ENCODE data around the gene RBFOX2. TPM values are rescaled to one million over a fixed set of nuclear protein-coding genes. Genes with fewer than 3 reads are reported as not detected.
"Not testable (repeated sequence)": the region's sequence is repeated elsewhere in the genome, so short reads cannot be mapped to it uniquely, and the experiment has no call there.

RBFOX2 gene
- total and polyA plus RNA-seq, 4 donors = 139 to 178 (median 153) TPM

GRCh38 chr22:35739076-35739930 lies 289.3 kb downstream of the RBFOX2 start:
- no peak for DNase-seq (ENCODE audit: low read depth in 4 of 6, low spot score in 6 of 6)
- Histone ChIP-seq H3K36me3 (ENCODE audit: control insufficient read depth, insufficient read depth, low read length) (peaks cover 16% of the 10 kb centered on the region), H3K27ac (ENCODE audit: low read depth, low read length) (no peak overlapping the region), H3K27me3 (ENCODE audit: control insufficient read depth, insufficient read depth, low read length) (no peaks in the 10 kb centered on the region), H3K9me3 (ENCODE audit: control insufficient read depth, insufficient read depth, low read length) (no peaks in the 10 kb centered on the region), H3K4me3 (ENCODE audit: low read depth, low read length) (no peak overlapping the region), H3K4me1 (ENCODE audit: control insufficient read depth, insufficient read depth, low read length) (peaks cover 5% of the 10 kb centered on the region)
- 70% methylated on average over 7 of the region's 12 CpGs for WGBS (ENCODE audit: insufficient coverage)

GRCh38 chr22:35737886-35738285 lies 290.7 kb downstream of the RBFOX2 start:
- 98% methylated on average over 6 of the region's 6 CpGs for WGBS (ENCODE audit: insufficient coverage)
- H3K4me1 ChIP-seq (ENCODE audit: control insufficient read depth, insufficient read depth, low read length); DNase-seq (ENCODE audit: low read depth in 4 of 6, low spot score in 6 of 6); H3K27ac ChIP-seq (ENCODE audit: low read depth, low read length); H3K4me3 ChIP-seq (ENCODE audit: low read depth, low read length); H3K9me3 ChIP-seq (ENCODE audit: control insufficient read depth, insufficient read depth, low read length); H3K27me3 ChIP-seq (ENCODE audit: control insufficient read depth, insufficient read depth, low read length): not testable (repeated sequence)
- H3K36me3 ChIP-seq (ENCODE audit: control insufficient read depth, insufficient read depth, low read length) = peaks cover 12% of the 10 kb centered on the region

GRCh38 chr22:35736701-35737100 lies 291.9 kb downstream of the RBFOX2 start:
- H3K36me3 ChIP-seq (ENCODE audit: control insufficient read depth, insufficient read depth, low read length) = peaks cover 9% of the 10 kb centered on the region
- no peak overlapping the region for H3K27ac ChIP-seq (ENCODE audit: low read depth, low read length)
- no peaks in the 10 kb centered on the region for H3K27me3 ChIP-seq (ENCODE audit: control insufficient read depth, insufficient read depth, low read length)
- 79% methylated on average over 11 of the region's 12 CpGs for WGBS (ENCODE audit: insufficient coverage)
- DNase-seq (ENCODE audit: low read depth in 4 of 6, low spot score in 6 of 6) = no peak
- H3K9me3 ChIP-seq (ENCODE audit: control insufficient read depth, insufficient read depth, low read length) = no peaks in the 10 kb centered on the region
- no peak overlapping the region for H3K4me3 ChIP-seq (ENCODE audit: low read depth, low read length)
- H3K4me1 ChIP-seq (ENCODE audit: control insufficient read depth, insufficient read depth, low read length) = peaks cover 5% of the 10 kb centered on the region

- Histone ChIP-seq H3K4me1 (ENCODE audit: control insufficient read depth, insufficient read depth, low read length) (peaks cover 5% of the 10 kb centered on the region), H3K36me3 (ENCODE audit: control insufficient read depth, insufficient read depth, low read length) (peaks cover 9% of the 10 kb centered on the region), H3K27ac (ENCODE audit: low read depth, low read length) (no peak overlapping the region), H3K27me3 (ENCODE audit: control insufficient read depth, insufficient read depth, low read length) (no peaks in the 10 kb centered on the region), H3K9me3 (ENCODE audit: control insufficient read depth, insufficient read depth, low read length) (no peaks in the 10 kb centered on the region), H3K4me3 (ENCODE audit: low read depth, low read length) (no peak overlapping the region)
- no peak for DNase-seq (ENCODE audit: low read depth in 4 of 6, low spot score in 6 of 6)
- 61% methylated on average over 2 of the region's 5 CpGs for WGBS (ENCODE audit: insufficient coverage)
Observed at GRCh38 chr22:35736166-35736565, 292.5 kb downstream of the RBFOX2 start.

GRCh38 chr22:35735542-35735941 lies 293.1 kb downstream of the RBFOX2 start:
- H3K27ac ChIP-seq (ENCODE audit: low read depth, low read length) = no peak overlapping the region
- H3K4me3 ChIP-seq (ENCODE audit: low read depth, low read length) = no peak overlapping the region
- H3K4me1 ChIP-seq (ENCODE audit: control insufficient read depth, insufficient read depth, low read length) = peaks cover 5% of the 10 kb centered on the region
- no peaks in the 10 kb centered on the region for H3K27me3 ChIP-seq (ENCODE audit: control insufficient read depth, insufficient read depth, low read length)
- WGBS (ENCODE audit: insufficient coverage) = 69% methylated on average over 1 of the region's 1 CpG
- no peak for DNase-seq (ENCODE audit: low read depth in 4 of 6, low spot score in 6 of 6)
- no peaks in the 10 kb centered on the region for H3K9me3 ChIP-seq (ENCODE audit: control insufficient read depth, insufficient read depth, low read length)
- H3K36me3 ChIP-seq (ENCODE audit: control insufficient read depth, insufficient read depth, low read length) = peaks cover 9% of the 10 kb centered on the region

- H3K9me3 ChIP-seq (ENCODE audit: control insufficient read depth, insufficient read depth, low read length) = no peaks in the 10 kb centered on the region
- no peak for DNase-seq (ENCODE audit: low read depth in 4 of 6, low spot score in 6 of 6)
- no peak overlapping the region for H3K4me3 ChIP-seq (ENCODE audit: low read depth, low read length)
- H3K27ac ChIP-seq (ENCODE audit: low read depth, low read length) = no peak overlapping the region
- 75% methylated on average over 4 of the region's 7 CpGs for WGBS (ENCODE audit: insufficient coverage)
- no peaks in the 10 kb centered on the region for H3K27me3 ChIP-seq (ENCODE audit: control insufficient read depth, insufficient read depth, low read length)
- peaks cover 9% of the 10 kb centered on the region for H3K36me3 ChIP-seq (ENCODE audit: control insufficient read depth, insufficient read depth, low read length)
- H3K4me1 ChIP-seq (ENCODE audit: control insufficient read depth, insufficient read depth, low read length) = peaks cover 5% of the 10 kb centered on the region
Observed at GRCh38 chr22:35734517-35734827, 294.2 kb downstream of the RBFOX2 start.

GRCh38 chr22:35733791-35734516 lies 294.7 kb downstream of the RBFOX2 start:
- no peak overlapping the region for H3K27ac ChIP-seq (ENCODE audit: low read depth, low read length)
- WGBS (ENCODE audit: insufficient coverage) = 82% methylated on average over 5 of the region's 7 CpGs

GRCh38 chr22:35733036-35733435 lies 295.6 kb downstream of the RBFOX2 start:
- peaks cover 3% of the 10 kb centered on the region for H3K36me3 ChIP-seq (ENCODE audit: control insufficient read depth, insufficient read depth, low read length)
- 75% methylated on average over 2 of the region's 10 CpGs for WGBS (ENCODE audit: insufficient coverage)
- no peaks in the 10 kb centered on the region for H3K27me3 ChIP-seq (ENCODE audit: control insufficient read depth, insufficient read depth, low read length)
- H3K9me3 ChIP-seq (ENCODE audit: control insufficient read depth, insufficient read depth, low read length) = no peaks in the 10 kb centered on the region
- H3K4me1 ChIP-seq (ENCODE audit: control insufficient read depth, insufficient read depth, low read length) = peaks cover 5% of the 10 kb centered on the region
- H3K4me3 ChIP-seq (ENCODE audit: low read depth, low read length) = no peak overlapping the region
- no peak for DNase-seq (ENCODE audit: low read depth in 4 of 6, low spot score in 6 of 6)
- no peak overlapping the region for H3K27ac ChIP-seq (ENCODE audit: low read depth, low read length)

More at GRCh38 chr22:35733791-35734516, 294.7 kb downstream of the RBFOX2 start:
- Histone ChIP-seq H3K9me3 (ENCODE audit: control insufficient read depth, insufficient read depth, low read length) (no peaks in the 10 kb centered on the region), H3K4me1 (ENCODE audit: control insufficient read depth, insufficient read depth, low read length) (peaks cover 5% of the 10 kb centered on the region), H3K4me3 (ENCODE audit: low read depth, low read length) (no peak overlapping the region), H3K27me3 (ENCODE audit: control insufficient read depth, insufficient read depth, low read length) (no peaks in the 10 kb centered on the region), H3K36me3 (ENCODE audit: control insufficient read depth, insufficient read depth, low read length) (peaks cover 7% of the 10 kb centered on the region)
- no peak for DNase-seq (ENCODE audit: low read depth in 4 of 6, low spot score in 6 of 6)

GRCh38 chr22:35732116-35732515 lies 296.5 kb downstream of the RBFOX2 start:
- H3K4me1 ChIP-seq (ENCODE audit: control insufficient read depth, insufficient read depth, low read length) = peaks cover 5% of the 10 kb centered on the region
- H3K36me3 ChIP-seq (ENCODE audit: control insufficient read depth, insufficient read depth, low read length) = no peaks in the 10 kb centered on the region
- no peaks in the 10 kb centered on the region for H3K27me3 ChIP-seq (ENCODE audit: control insufficient read depth, insufficient read depth, low read length)
- no peak for DNase-seq (ENCODE audit: low read depth in 4 of 6, low spot score in 6 of 6)
- H3K27ac ChIP-seq (ENCODE audit: low read depth, low read length) = no peak overlapping the region
- H3K4me3 ChIP-seq (ENCODE audit: low read depth, low read length) = no peak overlapping the region
- 100% methylated on average over 9 of the region's 9 CpGs for WGBS (ENCODE audit: insufficient coverage)
- H3K9me3 ChIP-seq (ENCODE audit: control insufficient read depth, insufficient read depth, low read length) = no peaks in the 10 kb centered on the region

- Histone ChIP-seq H3K27ac (ENCODE audit: low read depth, low read length) (no peak overlapping the region), H3K4me3 (ENCODE audit: low read depth, low read length) (no peak overlapping the region), H3K27me3 (ENCODE audit: control insufficient read depth, insufficient read depth, low read length) (no peaks in the 10 kb centered on the region), H3K36me3 (ENCODE audit: control insufficient read depth, insufficient read depth, low read length) (no peaks in the 10 kb centered on the region), H3K9me3 (ENCODE audit: control insufficient read depth, insufficient read depth, low read length) (no peaks in the 10 kb centered on the region), H3K4me1 (ENCODE audit: control insufficient read depth, insufficient read depth, low read length) (peaks cover 4% of the 10 kb centered on the region)
- no peak for DNase-seq (ENCODE audit: low read depth in 4 of 6, low spot score in 6 of 6)
- 82% methylated on average over 8 of the region's 10 CpGs for WGBS (ENCODE audit: insufficient coverage)
Observed at GRCh38 chr22:35731321-35731720, 297.3 kb downstream of the RBFOX2 start.
